PFSK-1 (cell line): ENCODE measurements around the gene TBC1D8.

Source experiments
- FOXP2 ChIP-seq: optimal IDR thresholded peaks from 2 replicates; pipeline ENCODE3; 2011; ENCODE audit warnings: borderline replicate concordance, control low read depth, inconsistent platforms; ENCODE audit not compliant: insufficient read depth; ENCODE audit errors: extremely low read length, extremely low read depth
- POLR2AphosphoS5 ChIP-seq: IDR thresholded peaks from 2 replicates; pipeline ENCODE4 v1.6.1; 2012; ENCODE audit warnings: low read depth, mild to moderate bottlenecking, control low read depth, low read length, moderate library complexity
- SIN3A ChIP-seq: IDR thresholded peaks from 2 replicates; pipeline ENCODE4 v1.6.1; 2012; ENCODE audit warnings: mild to moderate bottlenecking, low read length, moderate library complexity, borderline replicate concordance; ENCODE audit not compliant: insufficient read depth
- TAF1 ChIP-seq: IDR thresholded peaks from 2 replicates; pipeline ENCODE4 v1.6.1; 2012; ENCODE audit warnings: low read length, control low read depth, borderline replicate concordance; ENCODE audit not compliant: insufficient read depth
- TF ChIP-seq, protein P1 (sequence below), 2 experiments: IDR thresholded peaks; 2 replicates each; pipeline versions ENCODE4 v1.6.1 to v1.8.0; 2011 to 2012; ENCODE audit warnings: low read depth in 2 of 2, low read length in 2 of 2, control low read depth in 1 of 2, inconsistent platforms in 1 of 2, mild to moderate bottlenecking in 1 of 2, moderate library complexity in 1 of 2; ENCODE audit not compliant: insufficient read depth in 1 of 2

TBC1D8 gene

DNA sequence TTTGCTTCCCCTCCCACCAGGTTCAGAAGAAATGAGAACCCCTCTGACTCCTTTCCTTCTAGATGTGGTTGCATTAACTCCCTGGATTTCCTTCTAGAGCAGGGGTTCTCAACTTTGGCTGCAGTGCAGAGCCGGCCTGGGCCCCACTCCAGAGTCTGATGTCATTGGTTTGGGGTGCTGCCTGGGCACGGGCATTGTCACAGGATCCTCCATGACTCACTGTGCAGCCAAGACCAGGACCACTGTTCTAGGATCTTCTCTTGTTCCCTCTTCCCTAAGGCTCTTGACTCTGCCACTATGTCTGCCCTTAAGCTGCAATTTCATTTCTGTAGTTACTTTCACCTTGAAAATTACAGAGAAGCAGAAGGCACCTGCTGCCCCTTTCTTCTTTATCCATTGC lies 31.8 kb downstream of the TBC1D8 start:
- no peak for TF ChIP-seq SIN3A
- no peak for TF ChIP-seq TAF1
- no peak for TF ChIP-seq FOXP2
- TF ChIP-seq, protein P1, sequence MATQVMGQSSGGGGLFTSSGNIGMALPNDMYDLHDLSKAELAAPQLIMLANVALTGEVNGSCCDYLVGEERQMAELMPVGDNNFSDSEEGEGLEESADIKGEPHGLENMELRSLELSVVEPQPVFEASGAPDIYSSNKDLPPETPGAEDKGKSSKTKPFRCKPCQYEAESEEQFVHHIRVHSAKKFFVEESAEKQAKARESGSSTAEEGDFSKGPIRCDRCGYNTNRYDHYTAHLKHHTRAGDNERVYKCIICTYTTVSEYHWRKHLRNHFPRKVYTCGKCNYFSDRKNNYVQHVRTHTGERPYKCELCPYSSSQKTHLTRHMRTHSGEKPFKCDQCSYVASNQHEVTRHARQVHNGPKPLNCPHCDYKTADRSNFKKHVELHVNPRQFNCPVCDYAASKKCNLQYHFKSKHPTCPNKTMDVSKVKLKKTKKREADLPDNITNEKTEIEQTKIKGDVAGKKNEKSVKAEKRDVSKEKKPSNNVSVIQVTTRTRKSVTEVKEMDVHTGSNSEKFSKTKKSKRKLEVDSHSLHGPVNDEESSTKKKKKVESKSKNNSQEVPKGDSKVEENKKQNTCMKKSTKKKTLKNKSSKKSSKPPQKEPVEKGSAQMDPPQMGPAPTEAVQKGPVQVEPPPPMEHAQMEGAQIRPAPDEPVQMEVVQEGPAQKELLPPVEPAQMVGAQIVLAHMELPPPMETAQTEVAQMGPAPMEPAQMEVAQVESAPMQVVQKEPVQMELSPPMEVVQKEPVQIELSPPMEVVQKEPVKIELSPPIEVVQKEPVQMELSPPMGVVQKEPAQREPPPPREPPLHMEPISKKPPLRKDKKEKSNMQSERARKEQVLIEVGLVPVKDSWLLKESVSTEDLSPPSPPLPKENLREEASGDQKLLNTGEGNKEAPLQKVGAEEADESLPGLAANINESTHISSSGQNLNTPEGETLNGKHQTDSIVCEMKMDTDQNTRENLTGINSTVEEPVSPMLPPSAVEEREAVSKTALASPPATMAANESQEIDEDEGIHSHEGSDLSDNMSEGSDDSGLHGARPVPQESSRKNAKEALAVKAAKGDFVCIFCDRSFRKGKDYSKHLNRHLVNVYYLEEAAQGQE (IDR thresholded peaks at IDR 0.05; ENCODE audit: insufficient read depth in 1 of 2, low read depth in 2 of 2, low read length in 2 of 2), result no peak
- no peak for TF ChIP-seq POLR2AphosphoS5

DNA sequence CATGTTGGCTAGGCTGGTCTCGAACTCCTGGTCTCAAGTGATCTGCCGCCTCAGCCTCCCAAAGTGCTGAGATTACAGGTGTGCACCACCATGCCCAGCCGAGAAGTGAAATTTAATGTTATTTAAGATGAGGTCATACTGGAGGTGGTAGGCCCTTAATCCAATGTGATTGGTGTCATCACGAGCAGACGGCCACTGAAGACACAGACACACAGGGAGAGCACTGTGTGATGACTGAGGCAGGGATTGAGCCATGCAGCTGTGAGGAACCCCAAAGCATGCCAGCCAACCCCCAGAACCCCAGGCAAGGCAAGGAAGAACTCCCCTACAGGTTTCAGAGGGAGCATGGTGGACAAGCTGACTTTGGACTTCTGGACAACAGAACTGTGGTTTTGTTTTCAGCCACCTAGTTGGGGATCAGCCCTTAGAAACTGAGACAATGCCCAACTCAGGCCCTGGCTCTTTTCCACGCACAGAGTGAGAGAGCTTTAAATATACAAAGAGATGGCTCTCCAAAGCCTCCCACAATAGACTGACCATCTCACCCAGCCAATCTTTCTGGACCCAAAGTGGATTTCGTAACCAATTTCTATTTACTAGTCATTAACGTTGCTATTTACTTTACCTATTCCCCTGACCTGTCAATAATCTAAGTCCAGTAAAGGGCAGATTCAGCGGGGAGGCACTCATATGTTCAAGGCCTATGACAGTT lies 34.2 kb downstream of the TBC1D8 start:
- no peak for TF ChIP-seq FOXP2
- TF ChIP-seq SIN3A, result no peak
- TF ChIP-seq TAF1, result no peak
- TF ChIP-seq, protein P1 (IDR thresholded peaks at IDR 0.05; ENCODE audit: insufficient read depth in 1 of 2, low read depth in 2 of 2, low read length in 2 of 2), result no peak
- no peak for TF ChIP-seq POLR2AphosphoS5

DNA sequence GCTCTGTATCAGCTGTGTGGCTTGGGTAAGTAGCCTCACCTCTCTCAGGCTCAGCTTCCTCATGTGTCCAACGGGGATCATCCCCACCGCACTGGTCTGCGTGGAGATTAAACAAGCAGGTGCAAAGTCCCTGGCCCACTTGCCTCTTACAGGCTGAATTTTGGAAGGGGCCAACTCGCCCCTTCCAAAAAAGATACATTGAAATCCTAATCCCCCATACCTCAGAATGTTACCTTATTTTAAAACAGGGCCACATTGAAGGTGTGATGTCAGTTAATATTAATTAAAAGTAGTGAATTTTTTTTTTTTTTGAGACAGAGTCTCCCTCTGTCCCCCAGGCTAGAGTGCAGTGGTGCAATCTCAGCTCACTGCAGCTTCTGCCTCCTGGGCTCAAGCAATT lies 34.8 kb downstream of the TBC1D8 start:
- TF ChIP-seq FOXP2, result no peak
- no peak for TF ChIP-seq TAF1
- TF ChIP-seq, protein P1 (IDR thresholded peaks at IDR 0.05; ENCODE audit: insufficient read depth in 1 of 2, low read depth in 2 of 2, low read length in 2 of 2), result no peak
- TF ChIP-seq POLR2AphosphoS5, result no peak
- no peak for TF ChIP-seq SIN3A

DNA sequence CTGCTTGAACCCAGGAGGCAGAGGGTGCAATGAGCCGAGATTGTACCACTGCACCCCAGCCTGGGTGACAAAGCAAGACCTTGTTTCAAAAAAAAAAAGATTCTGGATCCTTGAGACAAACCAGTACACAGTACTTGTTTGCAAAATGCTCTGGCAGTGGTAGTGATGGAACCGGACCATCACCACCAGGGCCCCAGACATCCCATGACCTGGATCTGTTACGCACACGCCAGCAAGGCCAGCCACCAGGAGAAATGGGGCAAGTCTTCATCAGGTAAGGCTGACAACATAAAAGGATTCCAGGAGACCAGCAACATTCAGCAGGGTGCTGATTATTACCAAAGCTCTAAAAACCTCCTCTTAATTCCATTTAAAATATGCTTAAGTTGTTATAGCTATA lies 35.5 kb downstream of the TBC1D8 start:
- TF ChIP-seq FOXP2 (no peak), TAF1 (no peak), POLR2AphosphoS5 (no peak), SIN3A (no peak)
- TF ChIP-seq, protein P1 (IDR thresholded peaks at IDR 0.05; ENCODE audit: insufficient read depth in 1 of 2, low read depth in 2 of 2, low read length in 2 of 2), result no peak
